SK-N-MC (cell line): ENCODE data around the gene ELK3.

ENCODE experiments used
- EZH2 ChIP-seq: fragments of 200-600 bp; sonication (generic); IDR thresholded peaks from one replicate; pipeline ENCODE4 v1.6.1; 2017; ENCODE audit warnings: antibody characterized with exemption
- POLR2AphosphoS5 ChIP-seq: IDR thresholded peaks from 2 replicates; pipeline ENCODE4 v1.6.1; 2012; ENCODE audit warnings: mild to moderate bottlenecking, low read depth, low read length, borderline replicate concordance

DNA sequence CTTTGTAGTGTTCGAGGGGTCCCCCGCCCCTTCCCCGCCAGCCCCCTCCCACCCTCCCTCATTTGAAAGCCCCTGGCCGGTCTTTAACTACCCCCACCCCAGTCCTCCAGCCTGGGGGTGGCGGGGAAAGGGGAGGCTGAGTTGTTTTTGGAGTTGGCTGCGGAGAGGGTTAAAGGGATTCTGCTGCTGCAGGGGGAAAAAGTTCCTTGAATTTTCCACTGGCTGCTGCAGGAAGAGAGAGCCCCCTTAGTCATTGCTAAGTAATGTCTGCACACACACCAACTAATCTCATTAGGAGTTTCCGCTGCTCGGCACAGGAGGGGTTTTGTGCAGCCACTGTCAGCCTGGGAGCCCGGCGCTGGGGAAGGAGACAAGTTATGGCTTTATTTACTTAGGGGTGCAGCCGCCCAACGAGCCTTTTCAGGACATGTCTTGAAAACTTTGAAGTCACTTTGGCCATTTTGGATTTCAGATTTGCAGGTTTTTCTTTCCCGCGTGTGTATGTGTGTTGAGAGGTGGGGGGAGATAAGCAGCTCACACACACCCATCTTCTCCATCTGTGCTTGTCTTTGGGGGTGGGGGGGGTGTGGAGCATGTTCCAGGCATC is 1.8 kb downstream of the ELK3 start:
- no peak for TF ChIP-seq EZH2
- TF ChIP-seq POLR2AphosphoS5, result no peak
